Endothelial cell of umbilical vein (primary cell): ENCODE data around the gene SERPINB3. TPM values are rescaled to one million over a fixed set of nuclear protein-coding genes. Genes with fewer than 3 reads are reported as not detected.
"Not testable (repeated sequence)": the region's sequence is repeated elsewhere in the genome, so short reads cannot be mapped to it uniquely, and the experiment has no call there.

Experiments
- BruUV-seq: library from RNA; stranded (reverse); fragments of 400-500 nt; replicated peaks from 2 replicates; lab custom pipeline; 2021; lab: Mats Ljungman, UMichigan
- CTCF ChIA-PET: fragments of 300-600, 350-600 bp; sonication (Branson Sonifier 250); formaldehyde crosslinking; loops from one replicate; lab custom pipeline; 2021; ENCODE audit warnings: antibody characterized with exemption, inconsistent platforms; lab: Charles Lee
- POLR2A ChIA-PET: fragments of 300-600, 350-600 bp; sonication (Branson Sonifier 250); formaldehyde crosslinking; loops from one replicate; lab custom pipeline; 2021; ENCODE audit warnings: antibody characterized with exemption, inconsistent platforms; lab: Charles Lee
- DNase-seq: peaks from one replicate; pipeline ENCODE4 v3.0.0-alpha.2; 2011; ENCODE audit warnings: low read depth, low spot score
- FAIRE-seq: peaks from 2 replicates; lab custom pipeline; 2011; peaks lifted over from hg19 to GRCh38; lab: Jason Lieb, UNC
- H2AFZ ChIP-seq: 2 replicates; pipeline ENCODE4 v1.6.0; 2012; ENCODE audit warnings: low read depth, low read length, control low read depth, inconsistent platforms
- H3K27ac ChIP-seq: 2 replicates; pipeline ENCODE4 v1.5.1; 2011; ENCODE audit warnings: low read depth, mild to moderate bottlenecking, control low read depth, low read length, moderate library complexity; ENCODE audit not compliant: insufficient read depth
- H3K27me3 ChIP-seq, 2 experiments: 2 replicates each; pipeline versions ENCODE4 v1.6.0 to v1.6.1; 2011; ENCODE audit warnings: low read length in 2 of 2, mixed read lengths in 1 of 2; ENCODE audit not compliant: control insufficient read depth in 2 of 2, insufficient read depth in 2 of 2
- H3K36me3 ChIP-seq, 2 experiments: 2 replicates in 1 of 2; 3 replicates in 1 of 2; pipeline ENCODE4 v1.5.1; 2011; ENCODE audit warnings: low read length in 2 of 2, mild to moderate bottlenecking in 1 of 2, moderate library complexity in 1 of 2; ENCODE audit not compliant: control insufficient read depth in 2 of 2, insufficient read depth in 2 of 2; ENCODE audit errors: extremely low read depth in 1 of 2
- H3K4me1 ChIP-seq: 3 replicates; pipeline ENCODE4 v1.5.1; 2011; ENCODE audit warnings: mild to moderate bottlenecking, low read length; ENCODE audit not compliant: control insufficient read depth, insufficient read depth; ENCODE audit errors: extremely low read depth
- H3K4me2 ChIP-seq: 2 replicates; pipeline ENCODE4 v1.6.1; 2011; ENCODE audit warnings: low read length, control low read depth, mixed read lengths; ENCODE audit not compliant: insufficient read depth
- H3K4me3 ChIP-seq, 3 experiments: fragments of 200-600 bp in 1 of 3; sonication (generic), shearing (Covaris generic) in 1 of 3; replicated peaks in 1 of 3; 2 replicates each; pipeline ENCODE4 v1.5.1; 2011 to 2016; ENCODE audit warnings: control low read depth in 3 of 3, low read length in 3 of 3, mild to moderate bottlenecking in 2 of 3, inconsistent platforms in 1 of 3, low read depth in 1 of 3, moderate library complexity in 1 of 3; ENCODE audit not compliant: insufficient read depth in 1 of 3
- H3K79me2 ChIP-seq: 2 replicates; pipeline ENCODE4 v1.6.0; 2012; ENCODE audit warnings: low read length, inconsistent platforms; ENCODE audit not compliant: control insufficient read depth, insufficient read depth
- H3K9ac ChIP-seq: replicated peaks from 2 replicates; pipeline ENCODE3; 2011; ENCODE audit warnings: low read length, control low read depth; ENCODE audit not compliant: insufficient read depth; ENCODE audit errors: extremely low read depth
- H3K9me1 ChIP-seq: replicated peaks from 3 replicates; pipeline ENCODE4 v1.6.0; 2011; ENCODE audit warnings: mild to moderate bottlenecking, low read length; ENCODE audit not compliant: control insufficient read depth, insufficient read depth; ENCODE audit errors: extremely low read depth
- H3K9me3 ChIP-seq: replicated peaks from 2 replicates; pipeline ENCODE4 v1.5.1; 2012; ENCODE audit warnings: low read length, inconsistent platforms; ENCODE audit not compliant: control insufficient read depth, insufficient read depth
- H4K20me1 ChIP-seq: replicated peaks from 2 replicates; pipeline ENCODE3; 2011; ENCODE audit warnings: mild to moderate bottlenecking, low read length; ENCODE audit not compliant: control insufficient read depth, insufficient read depth; ENCODE audit errors: extremely low read depth
- CTCF ChIP-seq, 2 donors: IDR thresholded peaks; 1 replicate in 1 of 2; 2 replicates in 1 of 2; pipeline ENCODE4 v1.5.1; 2011; ENCODE audit warnings: low read length in 2 of 2, mild to moderate bottlenecking in 2 of 2, moderate library complexity in 2 of 2, control low read depth in 1 of 2, inconsistent platforms in 1 of 2, low read depth in 1 of 2; ENCODE audit not compliant: insufficient read depth in 1 of 2; ENCODE audit errors: extremely low read depth in 1 of 2
- EZH2 ChIP-seq: IDR thresholded peaks from 2 replicates; pipeline ENCODE4 v1.6.1; 2012; ENCODE audit warnings: borderline replicate concordance, low read depth, mild to moderate bottlenecking, moderate library complexity, low read length, inconsistent platforms; ENCODE audit not compliant: severe bottlenecking
- FOS ChIP-seq: IDR thresholded peaks from 2 replicates; pipeline ENCODE4 v1.6.1; 2011; ENCODE audit warnings: mild to moderate bottlenecking, low read length, moderate library complexity, borderline replicate concordance; ENCODE audit not compliant: insufficient read depth
- GATA2 ChIP-seq: IDR thresholded peaks from 2 replicates; pipeline ENCODE4 v1.7.0; 2011; ENCODE audit warnings: low read depth, mild to moderate bottlenecking, moderate library complexity, mixed read lengths, low read length; ENCODE audit not compliant: insufficient read length, insufficient read depth
- JUN ChIP-seq: IDR thresholded peaks from 2 replicates; pipeline ENCODE4 v1.6.1; 2011; ENCODE audit warnings: borderline replicate concordance, low read depth; ENCODE audit not compliant: insufficient read length, insufficient read depth
- MAX ChIP-seq: IDR thresholded peaks from 2 replicates; pipeline ENCODE4 v1.6.1; 2011; ENCODE audit not compliant: insufficient read depth, insufficient read length
- MYC ChIP-seq: IDR thresholded peaks from one replicate; pipeline ENCODE4 v1.6.1; 2011; ENCODE audit warnings: mild to moderate bottlenecking, low read depth, low read length
- POLR2A ChIP-seq: IDR thresholded peaks from 2 replicates; pipeline ENCODE4 v1.6.1; 2012; ENCODE audit warnings: low read depth, mild to moderate bottlenecking, control low read depth, low read length
- POLR2AphosphoS5 ChIP-seq: IDR thresholded peaks from 2 replicates; pipeline ENCODE4 v1.6.1; 2012; ENCODE audit warnings: low read depth, mild to moderate bottlenecking, control low read depth, low read length, moderate library complexity; ENCODE audit not compliant: insufficient read depth
- dilution Hi-C: fragments of 300-500 bp; cut with MboI; formaldehyde crosslinking; loops from one replicate; pipeline ENCODE4 v1.15.0; 2019; ENCODE audit warnings: low sequenced_read_pairs; ENCODE audit not compliant: extremely low pct_ligation_motif_present
- intact Hi-C: fragments of 100-400 bp; cut with micrococcal nuclease; formaldehyde crosslinking; loops from one replicate; pipeline ENCODE4 v1.10.0; 2022
- polyA plus RNA-seq, 4 experiments: library from polyadenylated mRNA; depleted of rRNA in 3 of 4; stranded (reverse) in 3 of 4; unstranded in 1 of 4; fragments of >200 nt; gene quantifications; 2 replicates each; pipeline versions ENCODE4 v1.2.1 to v1.2.3, GENCODE V29; 2011 to 2012; ENCODE audit warnings: missing spikeins in 1 of 4
- total RNA-seq: library from RNA; stranded (reverse); gene quantifications from 2 replicates; pipeline ENCODE4 v1.2.3, GENCODE V29; 2021

Gene SERPINB3
- total and polyA plus RNA-seq, 2 donors (not counting 3 experiments of a cell fraction or from before 2014, with no cell fraction given), result not detected

GRCh38 chr18:63646936-63647335, 14.8 kb downstream of the SERPINB3 start:
- BruUV-seq, result no TSS peak
- FAIRE-seq (peak; percentile 31), DNase-seq (no peak)
- Histone ChIP-seq H2AFZ (no peak overlapping the region), H3K4me1 (no peaks in the 10 kb centered on the region), H3K9ac (no peak overlapping the region), H3K4me3 (no peak overlapping the region), H3K9me3 (no peaks in the 10 kb centered on the region), H3K79me2 (no peaks in the 10 kb centered on the region), H3K9me1 (no peaks in the 10 kb centered on the region), H3K4me2 (no peak overlapping the region), H4K20me1 (no peaks in the 10 kb centered on the region), H3K36me3 (no peaks in the 10 kb centered on the region), H3K27me3 (no peaks in the 10 kb centered on the region), H3K27ac (no peak overlapping the region)
- ChIA-PET CTCF (no interaction called here), POLR2A (no interaction called here)
- dilution Hi-C loops (no loop called here), intact Hi-C loops (no loop called here)
- TF ChIP-seq POLR2A (no peak), EZH2 (no peak), GATA2 (no peak), CTCF (IDR thresholded peaks at IDR 0.05; ENCODE audit: extremely low read depth in 1 of 2, insufficient read depth in 1 of 2, low read depth in 1 of 2, low read length in 2 of 2) (no peak), MAX (no peak), MYC (no peak), POLR2AphosphoS5 (no peak), JUN (no peak), FOS (no peak)

GRCh38 chr18:63644694-63645093, 17.0 kb downstream of the SERPINB3 start:
- H3K27ac ChIP-seq, POLR2A ChIA-PET, intact Hi-C loops, H3K4me3 ChIP-seq, H2AFZ ChIP-seq, H3K4me1 ChIP-seq, H3K79me2 ChIP-seq, H3K9me1 ChIP-seq, CTCF ChIA-PET, FAIRE-seq, H3K9me3 ChIP-seq, H3K9ac ChIP-seq, BruUV-seq, H3K4me2 ChIP-seq, DNase-seq, H3K36me3 ChIP-seq, dilution Hi-C loops, H4K20me1 ChIP-seq, H3K27me3 ChIP-seq: not testable (repeated sequence)

GRCh38 chr18:63644142-63644541, 17.6 kb downstream of the SERPINB3 start, which contains the start of gene SERPINB4:
Gene SERPINB4 (minus strand): TSS chr18:63644256. CDS start chr18:63643577, 679 bp downstream.
- POLR2A ChIA-PET, H3K9me3 ChIP-seq, intact Hi-C loops, dilution Hi-C loops, H3K79me2 ChIP-seq, H3K27ac ChIP-seq, FAIRE-seq, H3K9me1 ChIP-seq, CTCF ChIA-PET, H3K36me3 ChIP-seq, BruUV-seq, H3K4me3 ChIP-seq, H3K27me3 ChIP-seq, H3K4me1 ChIP-seq, H4K20me1 ChIP-seq, H2AFZ ChIP-seq, DNase-seq, H3K9ac ChIP-seq, H3K4me2 ChIP-seq: not testable (repeated sequence)
